IPS-18c (cell line): ENCODE measurements around the gene RBL2.

Source experiments
- H3K4me3 ChIP-seq: 2 replicates; pipeline ENCODE4 v1.7.0; 2013; ENCODE audit warnings: low read depth, mild to moderate bottlenecking, low read length, moderate library complexity; ENCODE audit not compliant: insufficient read depth
- H3K9me3 ChIP-seq: one replicate; pipeline ENCODE4 v1.6.1; 2013; ENCODE audit warnings: mild to moderate bottlenecking, low read length, moderate library complexity; ENCODE audit not compliant: control insufficient read depth, insufficient read depth

Gene RBL2

DNA sequence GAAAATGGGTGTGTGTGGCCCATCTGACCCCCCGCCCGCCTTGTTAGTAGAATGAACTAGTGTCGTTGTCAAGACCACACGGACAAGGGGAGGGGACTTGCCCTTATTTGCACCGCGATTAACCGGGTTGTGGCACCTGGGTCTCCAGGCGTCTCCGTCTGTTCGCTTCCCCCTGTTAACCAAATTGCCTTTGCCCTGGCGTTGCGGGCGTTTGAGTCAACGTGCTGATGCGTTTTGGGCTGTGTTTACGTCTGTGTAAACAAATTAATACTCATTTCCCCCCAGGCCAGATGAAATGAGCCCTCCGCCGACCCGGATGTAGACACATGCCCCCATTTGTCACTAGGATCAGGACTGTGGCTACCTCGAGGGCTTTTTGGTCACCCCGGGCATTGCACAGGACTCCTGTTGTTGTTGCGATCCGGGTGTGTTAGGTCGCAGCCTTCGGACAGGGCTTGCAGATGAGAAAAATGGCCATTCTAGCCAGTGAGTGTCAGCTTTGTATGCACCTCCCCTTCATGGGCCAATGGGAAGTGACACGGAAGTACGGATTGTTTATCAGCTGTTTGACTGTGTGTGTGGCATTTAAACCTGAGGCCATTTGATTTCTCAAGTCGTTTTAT is 906 bp downstream of the RBL2 start:
- Histone ChIP-seq H3K9me3 (no peaks in the 10 kb centered on the region), H3K4me3 (peak overlapping the region; percentile 94)

DNA sequence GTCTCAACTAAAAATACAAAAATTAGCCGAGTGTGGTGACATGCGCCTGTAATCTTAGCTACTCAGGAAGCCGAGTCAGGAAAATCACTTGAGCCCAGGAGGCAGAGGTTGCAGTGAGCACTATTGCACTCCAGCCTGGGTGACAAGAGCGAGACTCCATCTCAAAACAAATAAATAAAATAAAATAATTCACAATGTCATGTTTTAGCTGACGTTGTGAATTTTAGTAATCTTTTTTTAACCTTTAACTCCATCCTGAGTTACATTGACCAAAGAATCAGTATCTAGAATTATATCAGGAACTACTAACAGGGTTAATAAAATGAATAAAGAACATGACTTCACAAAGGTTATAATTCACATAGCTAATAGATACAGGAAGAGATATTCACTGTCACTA is 5.9 kb downstream of the RBL2 start:
- H3K9me3 ChIP-seq, result no peaks in the 10 kb centered on the region
- H3K4me3 ChIP-seq, result no peak overlapping the region

DNA sequence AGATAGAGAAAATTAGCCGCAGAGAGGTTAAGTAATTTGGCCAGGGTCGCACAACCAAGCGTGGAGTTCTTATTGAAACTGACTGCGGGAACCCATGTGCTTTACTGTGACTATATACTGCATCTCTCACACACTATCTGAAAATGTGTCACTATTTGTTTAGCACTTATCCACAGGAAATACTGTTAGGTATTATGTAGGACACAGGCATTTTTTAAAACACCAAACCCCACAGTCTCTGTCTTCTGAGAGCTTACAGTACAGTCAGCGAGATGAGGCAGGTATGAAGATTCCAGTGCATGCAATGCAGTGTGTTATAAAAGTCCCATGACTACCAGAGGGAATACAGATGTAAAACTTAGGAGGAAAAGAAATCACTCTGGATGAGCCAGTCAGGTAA is 11.3 kb downstream of the RBL2 start:
- Histone ChIP-seq H3K4me3 (no peak overlapping the region), H3K9me3 (no peaks in the 10 kb centered on the region)

DNA sequence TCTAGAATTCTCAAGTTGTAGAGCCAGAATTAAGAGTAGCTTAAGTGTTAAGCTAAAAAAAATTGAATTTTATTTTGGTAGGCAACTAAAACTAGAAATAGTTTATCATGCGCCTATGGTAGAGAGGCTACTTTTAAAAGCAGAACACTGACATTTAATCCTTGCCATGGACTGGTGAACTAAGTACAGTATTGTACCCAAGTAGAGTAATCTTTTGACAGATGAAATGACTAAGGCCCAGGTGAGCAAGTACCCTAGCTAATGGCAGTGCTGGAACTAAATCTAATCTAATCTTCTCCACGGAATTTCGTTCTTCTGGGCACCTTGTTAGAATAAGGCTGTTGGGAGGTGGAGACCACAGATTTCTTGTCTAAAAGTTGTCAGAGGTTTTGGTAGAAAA is 11.8 kb downstream of the RBL2 start:
- H3K9me3 ChIP-seq, result no peaks in the 10 kb centered on the region
- no peak overlapping the region for H3K4me3 ChIP-seq

DNA sequence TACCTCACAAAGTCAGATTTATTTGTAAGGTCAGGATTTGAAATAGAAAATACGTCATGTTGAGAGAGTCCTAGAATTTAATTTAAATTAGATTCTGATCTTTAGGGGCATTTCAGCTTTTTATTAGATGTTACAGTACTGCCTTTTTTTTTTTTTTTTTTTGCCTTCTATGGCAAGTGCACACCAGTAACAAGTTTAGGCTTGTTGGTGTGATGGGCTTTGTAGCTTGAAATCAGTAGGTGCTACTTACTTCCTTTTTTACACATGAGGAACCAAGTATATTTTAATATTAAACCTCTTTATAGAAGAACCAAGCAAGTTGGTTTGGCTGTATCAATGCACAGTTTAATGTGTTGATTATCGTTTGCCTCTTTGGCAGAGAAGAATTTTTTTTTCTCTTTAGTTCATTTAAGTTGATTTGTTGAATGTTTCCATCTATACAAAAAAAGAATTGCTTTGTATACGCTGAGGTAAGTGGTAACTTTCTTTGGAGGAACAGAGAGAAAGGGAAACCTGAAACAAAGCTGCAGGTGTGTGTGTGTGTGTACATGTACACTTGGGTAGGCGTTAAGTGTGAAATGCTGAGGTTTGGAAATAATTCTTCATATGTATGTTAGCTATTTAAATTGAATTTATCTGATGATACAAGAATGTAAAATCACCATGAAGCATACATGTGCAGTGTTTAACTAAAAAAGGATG is 15.7 kb downstream of the RBL2 start:
- no peak overlapping the region for H3K4me3 ChIP-seq
- H3K9me3 ChIP-seq, result no peaks in the 10 kb centered on the region

DNA sequence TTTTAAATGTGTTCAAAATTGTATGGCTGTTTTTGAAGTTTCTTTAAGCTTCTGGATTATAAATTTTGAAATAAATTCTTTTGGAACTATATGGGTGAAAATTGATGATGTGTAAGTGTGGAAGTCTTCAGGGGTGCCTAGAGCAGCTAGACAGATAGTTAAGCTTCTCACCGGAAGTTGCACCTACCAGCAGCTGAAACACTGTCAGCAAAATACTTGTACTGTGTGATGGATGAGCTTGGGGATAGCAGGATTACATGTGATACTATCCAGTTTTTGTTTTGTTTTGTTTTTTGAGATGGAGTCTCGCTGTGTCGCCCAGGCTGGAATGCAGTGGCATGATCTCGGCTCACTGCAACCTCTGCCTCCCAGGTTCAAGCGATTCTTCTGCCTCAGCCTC is 19.7 kb downstream of the RBL2 start:
- Histone ChIP-seq H3K4me3 (no peak overlapping the region), H3K9me3 (no peaks in the 10 kb centered on the region)

DNA sequence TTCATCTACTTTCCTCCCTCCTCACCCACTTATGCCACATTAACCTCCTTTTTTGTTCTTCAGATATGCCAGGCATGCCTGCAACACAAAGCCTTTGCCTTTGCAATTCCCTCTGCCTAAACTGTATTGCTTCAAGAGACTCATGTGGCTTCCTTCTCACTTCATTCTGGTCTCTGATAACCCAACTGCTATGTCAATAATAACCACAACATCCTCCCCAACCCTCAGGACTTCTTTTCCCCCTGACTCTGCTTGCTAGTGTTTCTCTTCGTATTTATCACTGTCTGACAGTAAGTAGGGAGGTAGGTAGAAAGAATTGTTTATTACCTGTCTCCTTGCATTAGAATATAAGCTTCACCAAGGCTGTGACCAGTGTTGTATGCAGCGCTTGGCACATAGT is 22.4 kb downstream of the RBL2 start:
- no peak overlapping the region for H3K4me3 ChIP-seq

DNA sequence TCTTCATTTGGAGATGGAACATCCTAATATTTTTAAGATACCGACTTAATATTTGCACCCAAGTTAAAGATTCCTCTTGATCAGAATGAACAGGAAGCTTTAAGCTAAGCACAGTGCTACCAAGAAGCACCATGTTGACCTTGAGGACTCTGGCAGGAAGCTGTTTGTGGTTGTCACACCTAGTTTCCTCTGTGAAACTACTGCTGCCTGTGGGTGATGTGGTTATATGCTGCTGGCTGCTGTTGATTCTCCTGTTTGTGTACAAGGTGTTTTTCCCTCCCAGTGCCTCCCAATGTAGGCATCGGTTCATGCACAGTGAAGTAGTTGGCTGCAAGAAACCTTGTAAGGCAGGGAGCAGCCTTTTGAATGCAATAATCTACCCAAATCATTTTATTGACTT is 23.4 kb downstream of the RBL2 start:
- no peak overlapping the region for H3K4me3 ChIP-seq

More for the DNA sequence above, 22.4 kb downstream of the RBL2 start:
- no peaks in the 10 kb centered on the region for H3K9me3 ChIP-seq

DNA sequence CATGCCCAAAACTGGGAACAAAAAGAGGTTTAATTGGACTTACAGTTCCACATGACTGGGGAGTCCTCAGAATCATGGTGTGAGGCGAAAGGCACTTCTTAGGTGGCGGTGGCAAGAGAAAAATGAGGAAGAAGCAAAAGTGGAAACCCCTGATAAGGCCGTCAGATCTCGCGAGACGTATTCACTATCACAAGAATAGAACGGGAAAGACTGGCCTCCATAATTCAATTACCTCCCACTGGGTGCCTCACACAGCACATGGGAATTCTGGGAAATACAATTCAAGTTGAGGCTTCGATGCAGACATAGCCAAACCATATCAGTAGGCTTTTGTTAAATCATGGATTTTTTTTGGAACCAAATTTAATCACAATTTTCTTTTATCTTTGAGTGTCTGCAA is 24.4 kb downstream of the RBL2 start:
- Histone ChIP-seq H3K9me3 (no peaks in the 10 kb centered on the region), H3K4me3 (no peak overlapping the region)

More for the DNA sequence above, 23.4 kb downstream of the RBL2 start:
- H3K9me3 ChIP-seq, result no peaks in the 10 kb centered on the region

DNA sequence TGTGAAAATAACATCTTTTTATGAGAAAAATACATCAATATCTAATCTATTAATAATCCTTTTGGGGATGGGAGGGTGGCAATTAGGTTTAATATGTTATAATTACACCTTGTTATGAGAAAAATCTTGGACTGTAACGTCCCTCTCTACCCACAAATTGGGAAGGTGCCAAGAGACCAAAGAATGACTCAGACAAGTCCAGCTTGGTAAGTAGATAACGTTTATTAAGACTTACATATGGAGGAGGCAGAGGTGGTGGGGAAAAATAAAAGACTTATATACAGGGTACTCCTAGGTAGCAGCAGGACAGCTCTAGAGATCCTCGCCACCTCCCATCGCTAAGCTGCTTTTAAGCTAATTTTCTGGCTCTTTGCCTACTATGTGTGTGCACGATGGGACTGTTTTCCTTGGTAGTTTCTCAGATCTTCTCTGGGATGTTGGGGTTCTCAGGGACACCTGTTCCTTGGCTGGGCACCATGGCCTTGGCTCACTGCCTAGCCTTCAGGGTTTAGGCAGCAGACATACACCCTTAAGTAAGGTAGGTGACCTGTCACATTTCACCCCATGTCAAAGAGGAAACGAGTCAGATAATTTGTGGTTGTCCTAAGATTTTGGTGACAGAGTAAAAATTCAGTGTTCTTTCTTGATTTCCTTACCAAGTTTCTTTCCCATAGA is 31.5 kb downstream of the RBL2 start:
- H3K9me3 ChIP-seq, result no peaks in the 10 kb centered on the region
- no peak overlapping the region for H3K4me3 ChIP-seq

DNA sequence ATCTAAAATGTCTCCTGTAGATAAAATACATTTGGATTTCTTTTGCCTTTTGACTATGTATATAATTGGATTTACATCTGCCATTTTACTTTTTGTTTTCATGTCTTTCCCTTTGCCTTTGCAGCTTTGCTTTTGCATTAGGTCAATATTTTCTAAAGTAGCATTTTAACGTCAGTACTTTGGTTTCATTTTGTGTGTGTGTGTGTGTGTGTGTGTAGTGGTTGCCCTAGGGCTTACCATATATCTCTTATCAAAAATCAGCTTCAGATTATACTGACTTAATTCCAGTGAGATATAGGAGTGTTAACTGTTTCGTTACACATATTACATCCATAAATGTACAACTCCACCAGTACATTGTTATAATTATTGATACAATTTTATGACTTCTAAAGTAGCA is 42.6 kb downstream of the RBL2 start:
- H3K4me3 ChIP-seq, result no peak overlapping the region
- H3K9me3 ChIP-seq, result no peaks in the 10 kb centered on the region

DNA sequence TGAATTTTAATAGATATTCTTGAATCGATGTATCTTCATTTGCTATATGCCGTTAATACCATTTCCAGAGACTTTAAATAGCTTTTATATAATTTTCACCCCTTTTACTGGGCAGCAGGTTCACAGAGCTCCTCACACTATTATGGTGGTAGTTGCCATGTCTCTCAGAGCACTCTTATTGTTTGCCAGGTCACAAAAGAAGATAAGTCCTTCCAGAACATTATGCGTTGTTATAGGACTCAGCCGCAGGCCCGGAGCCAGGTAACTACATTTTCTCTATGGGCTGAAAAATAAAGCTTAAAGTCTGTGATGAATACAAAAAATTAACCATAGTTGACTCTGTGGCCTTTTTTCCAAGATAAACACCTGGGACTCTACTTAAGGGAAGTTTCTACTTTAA is 44.7 kb downstream of the RBL2 start:
- H3K9me3 ChIP-seq, result no peaks in the 10 kb centered on the region
- no peak overlapping the region for H3K4me3 ChIP-seq

DNA sequence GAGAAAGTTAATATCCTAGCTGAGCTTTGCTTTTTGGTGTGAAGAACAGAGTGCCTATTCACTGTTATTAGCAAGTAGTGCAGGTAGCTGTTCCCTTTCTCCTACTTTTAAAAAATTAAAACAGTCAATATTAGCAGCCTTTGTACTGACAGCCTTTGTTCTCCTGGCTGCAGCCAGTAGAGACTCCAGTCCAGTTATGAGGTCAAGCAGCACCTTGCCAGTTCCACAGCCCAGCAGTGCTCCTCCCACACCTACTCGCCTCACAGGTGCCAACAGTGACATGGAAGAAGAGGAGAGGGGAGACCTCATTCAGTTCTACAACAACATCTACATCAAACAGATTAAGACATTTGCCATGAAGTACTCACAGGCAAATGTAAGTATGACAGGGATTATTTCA is 46.1 kb downstream of the RBL2 start:
- Histone ChIP-seq H3K4me3 (no peak overlapping the region), H3K9me3 (no peaks in the 10 kb centered on the region)

DNA sequence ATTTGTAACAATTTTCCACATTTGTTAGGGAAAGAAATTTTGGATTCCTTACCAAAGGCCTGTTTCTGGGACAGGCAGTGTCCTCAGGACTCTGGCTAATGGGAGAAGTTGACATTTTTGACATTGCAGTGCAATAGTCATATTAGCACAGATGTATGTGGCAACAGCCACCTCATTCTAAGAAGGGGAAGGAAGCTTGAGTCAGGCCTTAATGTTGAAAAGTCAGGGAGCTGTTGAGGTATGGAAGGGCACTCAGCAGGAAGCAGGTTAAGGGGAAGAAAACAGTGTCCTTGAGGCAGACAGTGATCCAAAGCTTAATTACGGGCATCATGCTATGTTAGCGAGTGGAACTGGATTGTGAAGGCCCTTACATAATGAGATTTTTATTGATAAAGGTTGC is 47.9 kb downstream of the RBL2 start:
- Histone ChIP-seq H3K9me3 (no peaks in the 10 kb centered on the region), H3K4me3 (no peak overlapping the region)

DNA sequence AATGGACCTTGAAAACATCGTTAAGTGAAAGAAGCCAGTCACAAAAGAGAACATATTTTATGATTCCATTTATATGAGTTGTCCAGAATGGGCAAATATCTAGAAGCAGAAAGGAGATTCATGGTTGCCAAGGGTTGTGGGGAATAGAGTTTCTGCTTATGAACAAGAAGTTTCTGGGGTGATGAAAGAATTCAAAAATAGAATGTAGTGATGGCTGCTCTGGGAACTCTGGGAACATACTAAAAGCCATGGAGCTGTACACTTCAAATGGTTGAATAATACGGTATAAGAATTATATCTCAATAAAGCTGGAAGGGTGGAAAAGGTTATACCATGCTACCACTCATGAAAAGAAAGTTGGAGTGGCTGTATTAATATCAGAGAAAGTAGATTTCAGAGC is 50.3 kb downstream of the RBL2 start:
- no peak overlapping the region for H3K4me3 ChIP-seq
- H3K9me3 ChIP-seq, result no peaks in the 10 kb centered on the region

DNA sequence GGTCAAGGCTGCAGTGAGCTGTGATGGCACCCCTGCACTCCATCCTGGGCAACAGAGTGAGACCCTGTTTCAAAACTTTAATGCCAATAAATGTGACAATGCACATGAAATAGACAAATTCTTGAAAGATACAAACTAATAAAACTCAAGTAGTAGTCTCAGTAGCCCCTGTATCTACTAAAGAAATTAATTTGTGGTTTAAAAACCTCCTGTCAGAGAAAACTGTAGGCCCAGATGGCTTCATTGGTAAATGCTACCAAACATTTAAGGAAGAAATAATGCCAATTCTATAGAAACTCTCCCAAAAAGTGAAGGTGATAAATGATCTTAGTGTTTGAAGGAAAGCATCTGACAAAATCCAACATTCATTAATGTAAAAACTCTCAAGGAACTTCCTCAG is 52.0 kb downstream of the RBL2 start:
- no peak overlapping the region for H3K4me3 ChIP-seq
- no peaks in the 10 kb centered on the region for H3K9me3 ChIP-seq

DNA sequence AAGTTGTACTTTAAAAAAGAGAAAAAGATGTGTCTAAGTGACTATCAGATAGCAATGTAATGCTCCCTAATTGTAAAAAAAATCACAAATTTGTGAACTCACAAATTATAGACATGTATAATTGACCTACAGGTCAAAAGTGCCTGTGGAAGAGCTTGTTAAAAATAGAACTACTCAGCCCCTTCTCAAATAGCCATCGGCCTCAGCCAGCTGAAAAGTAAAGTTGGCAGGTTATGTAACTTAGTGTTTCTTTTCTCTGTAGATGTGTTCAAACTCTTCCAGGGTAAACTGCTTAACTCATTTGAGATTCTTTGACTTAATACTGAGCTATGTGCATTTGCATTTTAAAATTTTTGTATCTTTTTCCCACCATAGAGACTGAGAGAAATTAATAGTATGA is 55.5 kb downstream of the RBL2 start:
- Histone ChIP-seq H3K4me3 (no peak overlapping the region), H3K9me3 (peaks cover 2% of the 10 kb centered on the region)

DNA sequence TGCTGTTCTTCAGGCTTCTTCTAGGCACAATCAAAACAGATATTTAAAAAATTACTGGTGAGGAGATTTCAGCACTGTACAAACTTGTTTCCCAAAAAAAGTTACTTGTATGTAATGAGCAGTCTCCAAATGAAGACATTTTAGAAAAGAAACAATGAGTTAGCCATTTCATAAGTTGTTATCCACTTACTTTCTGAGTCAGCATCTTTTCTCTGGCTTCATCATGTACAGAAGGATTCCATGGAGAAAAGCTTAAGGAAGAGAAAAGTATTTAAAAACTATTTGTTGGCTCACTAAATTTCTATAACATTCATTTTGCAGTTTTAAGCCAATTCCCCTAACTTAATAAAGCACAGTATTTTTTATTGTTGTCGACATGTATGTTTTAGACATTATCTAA is 58.2 kb downstream of the RBL2 start:
- no peak overlapping the region for H3K4me3 ChIP-seq
- peaks cover 2% of the 10 kb centered on the region for H3K9me3 ChIP-seq
